GM19372 (cell line): ENCODE results near the gene ERICH4.
"Not testable (repeated sequence)": the region's sequence is repeated elsewhere in the genome, so short reads cannot be mapped to it uniquely, and the experiment has no call there.

Experiments used
- ATAC-seq: cut with Tn5 transposase; IDR thresholded peaks from one replicate; pipeline ENCODE4 v1.9.1; 2021; ENCODE audit warnings: mild to moderate bottlenecking, low read depth, moderate library complexity; ENCODE audit not compliant: unreplicated experiment

The ERICH4 gene, protein sequence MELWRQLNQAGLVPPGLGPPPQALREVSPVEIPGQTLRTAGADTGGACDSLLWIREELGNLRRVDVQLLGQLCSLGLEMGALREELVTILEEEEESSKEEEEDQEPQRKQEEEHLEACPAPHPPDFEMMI

DNA sequence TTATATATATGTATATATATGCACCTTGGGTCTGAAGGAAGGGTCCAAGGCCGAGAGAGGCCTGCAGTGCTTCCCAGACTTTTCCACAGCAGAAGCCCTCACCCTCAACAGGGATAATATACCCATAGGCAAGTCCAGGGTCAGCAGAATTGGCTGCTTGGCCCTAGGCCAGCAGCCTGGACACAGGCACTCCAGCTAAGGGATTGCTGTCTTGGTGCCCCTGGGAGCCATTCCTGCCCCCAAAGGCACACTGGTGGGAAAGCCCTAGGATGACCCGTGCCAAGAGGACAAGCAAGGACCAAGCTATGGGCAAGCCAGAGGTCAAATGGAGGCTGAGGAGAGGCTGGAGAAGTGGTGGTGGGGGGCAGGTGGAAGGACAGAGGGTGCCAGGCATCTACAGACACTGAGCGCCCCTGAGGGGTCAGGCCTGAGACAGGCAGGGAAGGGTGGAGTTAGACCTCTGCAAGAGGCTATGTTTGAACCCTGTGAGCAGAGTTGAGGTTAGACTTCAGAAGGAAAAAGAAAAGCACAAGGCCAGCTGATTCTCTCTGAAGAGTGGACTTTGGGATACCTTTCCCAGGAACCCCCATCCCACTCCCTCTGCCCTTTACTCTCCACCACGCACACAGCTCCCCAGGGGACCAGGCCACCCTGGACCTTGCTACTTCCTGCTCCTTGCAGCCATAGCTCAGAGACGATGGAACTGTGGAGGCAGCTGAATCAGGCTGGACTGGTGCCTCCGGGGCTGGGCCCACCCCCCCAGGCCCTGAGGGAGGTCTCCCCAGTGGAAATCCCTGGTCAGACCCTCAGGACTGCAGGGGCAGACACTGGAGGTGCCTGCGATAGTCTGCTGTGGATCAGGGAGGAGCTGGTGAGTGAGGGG, at the start of gene ERICH4:
Gene ERICH4, plus strand, starts transcription at position 684 of the 883 bp plus-strand sequence. Its CDS starts 14 bp downstream, at position 698.
- no peak for ATAC-seq

DNA sequence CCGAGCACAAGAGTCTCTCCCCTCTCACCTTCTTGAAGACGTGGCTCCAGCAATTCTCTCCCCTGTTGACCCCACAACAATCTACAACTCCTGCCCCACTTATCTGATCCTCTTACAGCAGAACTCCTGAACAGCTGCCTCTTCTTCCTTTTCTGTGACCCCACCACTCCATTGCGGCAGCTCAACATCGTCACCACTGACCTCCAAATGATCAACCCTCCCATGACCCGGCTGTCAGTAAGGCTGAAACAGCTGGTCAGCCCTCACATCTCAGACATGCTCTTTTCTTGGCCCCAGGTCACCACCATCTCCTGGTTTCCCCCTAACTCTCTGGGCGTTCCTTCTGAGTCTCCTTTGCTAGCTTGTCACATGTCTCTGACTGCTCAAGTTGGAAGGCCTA, 47.6 kb upstream of the ERICH4 start:
- ATAC-seq: no peak

DNA sequence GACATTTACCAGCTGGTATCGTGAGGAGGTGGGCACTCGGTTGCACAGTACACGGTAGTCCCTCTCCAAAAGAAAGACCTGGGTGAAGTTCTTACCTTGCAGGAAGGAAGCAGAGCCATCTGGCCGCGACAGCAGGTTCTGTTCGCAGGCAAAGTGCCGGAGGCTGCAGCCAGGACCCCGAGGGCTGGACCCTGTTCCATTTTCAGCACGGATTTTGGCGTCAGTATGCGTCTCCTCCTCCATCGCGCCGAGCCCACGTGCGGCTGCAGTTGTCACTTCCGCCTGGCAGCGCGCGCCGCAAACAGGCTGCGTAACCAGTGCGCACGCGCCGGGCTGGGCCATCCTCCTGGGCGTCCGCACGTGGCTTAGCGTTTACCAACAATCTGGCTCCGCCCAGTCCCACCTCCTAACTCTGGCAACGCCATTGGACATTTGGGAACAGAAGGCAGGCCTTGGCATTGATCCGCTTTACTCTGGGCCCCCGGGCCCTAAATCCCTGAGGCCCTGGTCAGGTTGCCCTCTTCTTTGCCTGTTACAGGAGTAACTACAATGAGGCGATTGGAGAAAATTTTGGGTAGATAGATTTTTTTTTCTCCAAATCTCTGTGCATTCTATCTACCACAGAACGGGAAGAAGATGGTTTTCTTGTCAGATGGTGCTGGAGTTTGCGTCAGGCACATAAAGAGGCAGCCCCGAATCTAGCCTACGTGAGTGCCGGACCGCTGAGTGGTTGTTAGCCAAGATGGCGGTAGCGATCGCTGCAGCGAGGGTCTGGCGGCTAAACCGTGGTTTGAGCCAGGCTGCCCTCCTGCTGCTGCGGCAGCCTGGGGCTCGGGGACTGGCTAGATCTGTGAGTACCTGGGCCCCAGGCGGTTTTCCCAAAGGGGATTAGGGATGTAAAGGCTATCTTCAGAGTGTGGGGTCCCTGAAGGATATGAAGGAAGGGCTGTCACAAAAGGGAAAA, 45.6 kb upstream of the ERICH4 start, which contains the start of the genes BCKDHA and EXOSC5:
Gene BCKDHA, plus strand, starts transcription at position 733 of the 964 bp plus-strand sequence. Its CDS starts 10 bp downstream, at position 743.
Gene EXOSC5, minus strand, starts transcription at position 274 of the 964 bp plus-strand sequence. Its CDS starts 31 bp downstream, at position 243.
- peak; percentile 91 for ATAC-seq

DNA sequence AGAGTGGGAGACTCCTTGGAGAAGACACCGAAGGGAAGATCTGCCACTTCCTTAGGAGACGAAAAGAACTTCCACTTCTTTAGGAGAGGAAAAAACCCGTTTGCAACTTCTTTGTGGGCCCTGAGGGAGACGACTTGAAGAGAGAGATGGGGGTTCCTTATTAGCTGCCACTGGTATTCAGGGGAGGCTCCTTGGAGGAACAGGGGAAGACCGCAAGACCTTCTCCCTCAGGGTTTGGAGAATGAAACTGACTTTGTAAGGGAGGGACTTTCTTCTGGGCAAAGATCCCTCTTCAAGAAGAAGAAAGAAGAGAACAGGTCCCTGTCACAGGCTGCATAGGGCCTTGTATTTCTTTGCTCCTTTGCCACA, 44.9 kb upstream of the ERICH4 start:
- ATAC-seq: no peak

DNA sequence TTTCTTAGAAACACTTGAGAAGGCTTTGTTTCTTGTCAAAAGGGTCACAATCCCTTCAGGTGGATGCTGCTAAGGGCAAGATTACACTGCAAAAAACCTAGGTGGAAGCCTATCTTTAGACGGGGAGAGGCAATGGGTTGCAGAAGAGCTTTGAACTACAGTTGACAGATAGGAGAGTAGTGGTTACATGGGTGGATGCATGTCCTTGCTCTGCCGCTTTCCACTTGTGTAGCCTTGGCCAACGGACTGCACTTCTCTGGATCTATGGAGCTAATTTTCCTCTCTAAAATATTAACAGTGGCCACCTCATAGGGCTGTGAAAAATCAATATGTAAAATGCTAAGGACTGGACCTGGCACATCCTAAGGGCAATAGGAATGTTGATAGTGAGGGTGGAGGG, 44.4 kb upstream of the ERICH4 start:
- ATAC-seq: no peak

DNA sequence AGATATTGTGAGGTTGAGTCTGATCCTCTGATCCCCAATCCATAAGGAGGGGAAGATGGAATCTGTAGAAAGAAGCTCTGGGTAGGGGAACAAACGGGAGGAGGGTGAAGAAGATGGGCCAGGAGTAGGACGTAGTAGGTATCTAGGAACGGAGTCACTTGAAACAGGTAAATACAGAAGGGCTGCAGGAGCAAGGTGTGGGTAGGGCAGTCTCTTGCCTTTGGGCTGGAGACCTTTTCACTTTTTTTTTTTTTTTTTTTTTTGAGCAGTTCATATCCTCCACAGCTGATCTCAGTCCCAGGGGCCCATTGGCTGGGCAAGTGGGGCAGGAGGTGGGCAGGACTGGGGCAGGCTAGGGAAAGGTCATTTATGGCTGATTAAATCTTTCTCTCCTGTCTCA, 43.9 kb upstream of the ERICH4 start:
- ATAC-seq: no peak

DNA sequence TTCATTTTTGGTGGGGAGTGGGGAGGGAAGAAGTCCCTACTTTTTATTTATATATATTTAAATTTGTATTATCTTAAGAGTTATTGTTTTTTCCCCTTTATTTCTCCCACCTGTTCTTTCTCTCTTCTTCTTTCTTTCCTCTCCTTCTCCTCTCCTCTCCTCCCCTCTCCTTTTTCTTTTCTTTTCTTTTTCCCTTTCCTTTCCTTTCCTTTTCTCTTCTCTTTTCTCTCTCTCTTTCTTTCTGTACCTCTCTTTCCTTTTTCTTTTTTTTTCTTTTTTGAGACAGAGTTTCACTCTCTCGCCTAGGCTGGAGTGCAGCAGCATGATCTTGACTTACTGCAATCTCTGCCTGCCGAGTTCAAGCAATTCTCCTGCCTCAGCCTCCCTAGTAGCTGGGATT, 43.4 kb upstream of the ERICH4 start:
- ATAC-seq: no peak

DNA sequence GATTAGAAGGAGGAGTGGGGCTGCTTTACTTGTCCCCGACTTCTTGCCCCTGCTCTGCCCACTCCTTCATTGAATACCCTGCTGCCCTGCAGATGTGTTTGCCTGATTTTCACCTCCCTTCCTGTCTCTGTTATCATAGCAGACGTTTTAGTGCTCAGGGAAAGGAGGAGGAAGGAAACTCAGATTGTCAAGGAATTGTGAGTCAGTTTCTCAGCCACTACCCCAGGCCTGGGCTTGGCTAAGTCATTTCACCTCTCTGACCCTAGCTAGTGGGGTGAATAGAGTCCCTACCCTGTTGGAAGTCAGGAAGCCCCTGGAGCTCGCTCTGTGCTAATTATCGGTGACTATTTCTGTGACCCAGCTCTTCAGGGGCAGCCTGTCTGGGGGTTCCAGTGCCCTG, 41.5 kb upstream of the ERICH4 start:
- no peak for ATAC-seq

DNA sequence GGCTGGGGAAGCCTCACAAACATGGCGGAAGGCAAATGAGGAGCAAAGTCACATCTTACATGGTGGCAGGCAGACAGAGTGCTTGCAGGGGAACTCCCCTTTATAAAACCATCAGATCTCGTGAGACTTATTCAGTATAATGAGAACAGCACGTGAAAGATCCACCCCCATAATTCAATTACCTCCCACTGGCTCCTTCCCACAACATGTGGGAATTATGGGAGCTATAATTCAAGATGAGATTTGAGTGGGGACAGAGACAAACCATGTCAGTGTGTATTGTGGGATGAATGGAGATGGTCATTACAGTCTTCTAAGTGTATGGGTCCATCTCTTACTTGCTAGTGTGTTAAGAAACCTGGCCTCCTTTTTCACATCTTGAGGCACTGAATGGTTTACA, 40.9 kb upstream of the ERICH4 start:
- no peak for ATAC-seq

DNA sequence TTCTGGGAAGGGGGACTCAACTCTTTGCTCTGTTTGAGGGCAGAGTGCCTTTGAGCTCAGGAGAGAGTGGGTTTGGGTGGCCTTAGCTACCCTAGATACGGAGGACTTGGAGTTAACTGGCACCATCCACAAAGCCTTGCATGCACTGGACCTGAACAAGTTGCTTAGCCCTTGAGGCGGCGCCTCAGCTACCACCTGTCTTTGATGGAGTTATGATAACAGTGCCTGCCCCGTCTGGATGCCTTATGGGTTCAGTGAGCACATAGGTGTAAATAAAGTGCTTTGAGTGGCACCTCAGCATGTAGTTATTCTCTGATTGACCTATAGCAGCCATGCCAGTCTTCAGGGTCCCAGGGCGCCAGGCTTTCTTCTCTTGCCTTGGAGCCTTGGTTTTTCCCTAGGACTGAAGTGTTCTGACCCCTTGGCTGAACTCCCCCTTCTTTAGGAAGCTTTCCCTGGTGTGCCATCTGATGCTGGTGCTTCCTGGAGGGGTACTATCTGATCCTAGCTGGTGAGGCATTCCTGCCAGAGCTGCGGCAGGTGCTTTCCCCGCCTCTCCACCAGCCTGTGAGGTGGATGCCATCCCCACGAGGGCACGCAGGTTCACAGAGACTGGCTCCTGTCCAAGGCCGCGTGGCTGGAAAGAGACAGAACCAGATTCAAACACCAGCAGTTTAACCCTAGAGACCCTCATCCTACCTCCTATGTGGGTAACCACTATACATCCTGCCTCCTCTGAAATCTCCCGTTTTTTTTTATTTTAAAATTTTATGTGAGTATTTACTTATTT, 39.6 kb upstream of the ERICH4 start:
- ATAC-seq: no peak

DNA sequence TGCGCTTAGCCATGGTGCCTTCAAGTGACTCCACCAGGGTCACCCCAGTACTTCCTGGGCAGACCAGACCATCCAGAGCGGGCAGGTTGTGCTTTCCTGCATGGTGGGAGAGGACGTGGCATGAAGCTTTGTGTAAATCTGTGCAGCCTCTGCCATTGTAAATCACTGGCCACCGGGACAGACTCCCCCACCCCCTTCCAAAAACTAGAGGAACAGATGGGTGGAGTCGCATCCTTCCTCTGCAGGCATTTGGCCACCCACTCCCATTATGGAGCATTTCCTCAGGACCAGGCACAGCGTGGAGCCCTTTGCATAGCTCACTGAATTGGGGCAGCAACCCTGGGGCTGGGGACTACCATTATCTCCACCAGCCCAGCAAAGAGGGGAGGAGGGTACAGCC, 37.2 kb upstream of the ERICH4 start:
- ATAC-seq: no peak

DNA sequence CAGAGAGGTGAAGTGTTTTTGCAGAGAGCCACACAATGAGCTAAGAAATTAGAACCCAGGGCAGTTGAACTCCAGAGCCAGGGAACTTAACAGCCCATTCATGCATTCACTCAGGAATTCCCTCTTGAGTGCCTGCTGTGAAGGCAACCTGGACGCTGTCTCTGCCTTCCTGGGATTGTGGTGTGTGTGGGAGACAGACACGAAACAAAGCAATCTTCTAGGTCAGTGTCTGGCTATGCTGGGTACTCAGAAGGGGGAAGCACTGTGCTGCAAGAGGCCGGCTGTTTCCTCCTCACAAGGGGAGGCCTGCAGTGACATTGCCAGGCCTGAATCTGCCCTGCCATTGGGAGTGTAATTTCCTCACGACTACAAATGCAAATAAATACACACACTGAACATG, 35.7 kb upstream of the ERICH4 start:
- no peak for ATAC-seq

DNA sequence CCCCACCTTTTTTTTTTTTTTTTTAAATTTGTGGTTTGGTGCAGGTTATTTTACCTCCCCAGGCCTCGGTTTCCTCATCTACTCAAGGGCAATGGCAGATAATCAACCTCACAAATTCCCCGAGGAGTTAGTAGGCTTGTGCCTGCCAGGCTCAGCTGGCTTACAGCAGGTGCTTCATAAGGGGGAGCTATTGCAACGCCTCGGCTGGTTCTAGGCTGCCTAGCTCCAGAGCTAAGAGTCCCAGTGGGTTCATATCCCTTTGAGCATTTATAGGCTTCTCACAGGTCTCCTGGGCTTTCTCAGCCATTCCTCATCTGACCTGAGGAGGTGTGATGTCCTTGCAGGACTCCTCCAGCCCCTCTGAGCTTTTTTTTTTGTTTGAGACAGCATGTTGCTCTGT, 34.7 kb upstream of the ERICH4 start:
- no peak for ATAC-seq

DNA sequence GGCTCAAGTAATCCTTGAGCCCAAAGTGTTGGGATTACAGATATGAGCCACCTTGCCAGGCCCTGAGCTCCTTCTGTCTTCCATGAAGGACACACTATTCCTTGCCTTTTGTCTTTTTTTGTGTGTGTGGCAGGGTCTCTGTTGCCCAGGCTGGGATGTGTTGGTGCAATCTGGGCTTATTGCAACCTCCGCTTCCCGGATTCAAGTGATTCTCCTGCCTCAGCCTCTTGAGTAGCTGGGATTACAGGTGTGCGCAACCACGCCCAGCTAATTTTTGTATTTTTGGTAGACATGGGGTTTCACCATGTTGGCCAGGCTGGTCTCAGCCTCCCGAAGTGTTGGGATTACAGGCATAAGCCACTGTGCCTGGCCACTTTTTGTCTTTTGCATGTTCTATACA, 34.1 kb upstream of the ERICH4 start:
- ATAC-seq: not testable (repeated sequence)

DNA sequence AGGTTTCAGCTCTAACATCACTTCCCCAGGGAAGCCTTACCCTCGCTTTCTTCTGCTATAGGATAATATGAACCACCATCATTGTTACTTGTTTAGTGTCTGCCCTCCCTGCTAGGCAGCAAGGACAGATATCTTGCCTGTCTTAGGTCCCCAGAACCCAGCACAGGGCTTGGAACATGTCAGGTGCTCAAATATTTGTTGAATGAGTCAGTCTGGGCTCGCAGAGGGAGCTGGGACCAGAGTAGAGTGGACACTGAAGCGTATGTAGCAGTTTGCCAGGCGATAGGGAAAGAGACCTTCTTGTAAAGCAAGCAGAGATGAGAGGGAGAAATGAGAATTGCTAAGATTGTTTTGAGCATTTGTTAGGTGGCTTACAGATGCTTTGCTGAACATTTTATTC, 33.7 kb upstream of the ERICH4 start:
- no peak for ATAC-seq

DNA sequence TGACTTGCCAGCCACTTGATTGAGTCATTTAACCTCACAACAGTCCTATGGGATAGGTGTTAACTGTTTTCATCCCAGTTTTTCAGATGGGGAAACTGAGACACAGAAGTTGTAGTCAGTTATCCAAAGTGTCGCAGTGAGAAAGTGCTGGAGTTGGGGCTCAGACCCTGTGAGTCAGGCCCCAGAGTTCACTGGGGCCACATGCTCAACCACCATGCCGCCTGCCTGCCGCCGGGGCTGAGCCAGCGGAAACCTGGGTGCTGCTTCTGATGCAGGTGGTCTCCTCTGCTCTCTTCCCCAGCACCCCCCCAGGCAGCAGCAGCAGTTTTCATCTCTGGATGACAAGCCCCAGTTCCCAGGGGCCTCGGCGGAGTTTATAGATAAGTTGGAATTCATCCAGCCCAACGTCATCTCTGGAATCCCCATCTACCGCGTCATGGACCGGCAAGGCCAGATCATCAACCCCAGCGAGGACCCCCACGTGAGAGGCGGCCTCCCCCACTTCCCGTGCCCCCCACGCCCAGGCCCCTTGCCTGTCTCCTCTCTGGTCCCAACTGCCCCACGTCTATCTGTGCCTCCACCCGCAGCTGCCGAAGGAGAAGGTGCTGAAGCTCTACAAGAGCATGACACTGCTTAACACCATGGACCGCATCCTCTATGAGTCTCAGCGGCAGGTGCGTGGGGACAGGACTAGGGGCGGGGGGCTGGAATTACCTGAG, 32.5 kb upstream of the ERICH4 start:
- ATAC-seq: no peak

DNA sequence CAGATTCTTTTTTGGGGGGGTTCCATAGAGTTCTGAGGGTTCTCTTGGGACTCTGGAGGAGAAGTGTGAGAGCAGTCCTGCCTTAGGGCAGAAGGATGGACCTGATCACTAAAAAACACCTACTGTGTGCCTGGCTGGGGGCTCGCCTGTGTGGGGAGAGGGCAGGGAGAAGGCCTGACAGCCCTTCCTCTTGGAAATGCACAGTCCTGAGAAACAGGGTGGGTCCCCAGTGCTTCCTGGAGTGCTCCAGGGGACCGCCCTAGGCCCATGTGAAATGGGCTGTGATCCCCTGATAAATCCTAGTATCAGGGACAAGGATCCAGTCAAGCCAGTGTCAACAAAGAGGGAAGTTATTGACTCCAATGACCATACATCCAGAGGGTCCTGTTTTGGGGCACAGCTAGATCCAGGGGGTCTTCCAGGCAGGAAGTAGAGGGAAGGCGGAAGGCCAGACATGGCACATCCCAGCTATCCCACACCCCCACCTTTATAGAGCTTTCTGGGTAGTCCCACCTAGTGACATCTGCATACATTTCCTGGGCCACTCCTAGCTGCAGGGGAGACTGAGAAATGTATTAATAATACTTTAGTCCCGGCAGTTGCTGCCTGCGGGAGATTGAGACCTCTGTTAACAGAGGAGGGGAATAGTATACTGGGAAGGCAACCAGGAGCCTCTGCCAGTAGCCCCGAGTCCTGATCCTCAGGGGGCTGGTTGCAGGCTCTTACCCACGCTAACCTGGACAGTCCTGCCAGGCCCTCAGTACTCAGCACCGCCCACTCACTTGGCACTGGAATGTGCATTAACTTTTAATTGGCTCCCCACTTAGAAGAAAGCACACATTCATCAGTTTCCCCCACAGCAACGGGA, 31.6 kb upstream of the ERICH4 start:
- ATAC-seq: no peak

DNA sequence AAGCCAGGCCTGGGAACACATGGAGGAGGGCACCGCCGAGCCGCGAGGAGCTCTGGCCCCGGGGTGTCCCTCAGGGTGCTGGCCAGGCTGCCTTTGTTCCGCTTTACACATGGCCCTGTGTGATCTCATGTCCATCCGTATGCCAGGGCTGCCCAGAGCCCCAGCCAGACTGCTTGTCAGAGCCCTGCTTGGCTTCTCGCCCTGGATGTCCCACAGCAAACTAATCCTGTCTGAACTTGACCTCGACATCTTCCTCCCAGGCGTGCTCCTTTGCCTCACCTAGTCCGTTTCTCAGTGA, 31.0 kb upstream of the ERICH4 start:
- ATAC-seq: no peak

DNA sequence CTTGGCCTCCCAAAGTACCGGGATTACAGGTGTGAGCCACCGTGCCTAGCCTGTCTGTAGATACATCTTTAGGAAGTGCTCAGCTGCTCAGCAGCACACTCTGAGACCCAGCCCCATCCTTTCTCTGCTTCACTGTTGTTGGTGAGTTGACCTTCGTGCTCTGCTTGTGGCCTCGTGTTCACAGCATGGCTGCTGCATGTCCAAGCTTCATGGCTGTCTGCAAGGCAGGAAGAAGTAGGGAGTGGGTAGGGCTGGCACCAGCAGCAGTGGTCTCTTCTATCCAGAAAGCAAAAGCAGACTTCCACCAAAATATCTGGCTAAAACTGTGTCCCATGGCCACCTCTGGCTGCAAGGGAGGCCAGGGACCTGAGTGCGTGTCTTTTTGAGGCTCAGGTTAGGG, 30.0 kb upstream of the ERICH4 start:
- ATAC-seq: no peak
